Stimulated activated CD4-positive, alpha-beta T cell treated with anti-CD3 and anti-CD28 coated beads, Interleukin-15, amount 100 ng/mL, for 1 hour (primary cell): Measurements from ENCODE around the gene ATRNL1.

ENCODE experiments used
- DNase-seq, 2 donors: peaks; one replicate each; pipeline ENCODE4 v3.0.0-alpha.2; 2020; ENCODE audit warnings: low read depth in 1 of 2, low spot score in 1 of 2

ATRNL1 gene

GRCh38 chr10:115974816-115975430 is 881.8 kb downstream of the ATRNL1 start:
- no peak for DNase-seq

GRCh38 chr10:115975506-115975905 is 882.3 kb downstream of the ATRNL1 start:
- DNase-seq: no peak

- DNase-seq: no peak
These were observed 883.2 kb downstream of the ATRNL1 start for GRCh38 chr10:115976342-115976741.

- no peak for DNase-seq
These were observed 884.7 kb downstream of the ATRNL1 start for GRCh38 chr10:115977855-115978254.

GRCh38 chr10:115979576-115979975 is 886.4 kb downstream of the ATRNL1 start:
- DNase-seq: no peak

- DNase-seq: no peak
These were observed 887.3 kb downstream of the ATRNL1 start for GRCh38 chr10:115980470-115980869.

GRCh38 chr10:115981081-115981480 is 887.9 kb downstream of the ATRNL1 start:
- DNase-seq: no peak

- no peak for DNase-seq
These were observed 888.9 kb downstream of the ATRNL1 start for GRCh38 chr10:115982076-115982475.

- DNase-seq: no peak
These were observed 889.4 kb downstream of the ATRNL1 start for GRCh38 chr10:115982526-115982925.

GRCh38 chr10:115985786-115986185 is 892.6 kb downstream of the ATRNL1 start:
- DNase-seq: no peak

- no peak for DNase-seq
These were observed 895.2 kb downstream of the ATRNL1 start for GRCh38 chr10:115988380-115988779.

GRCh38 chr10:115989621-115990020 is 896.5 kb downstream of the ATRNL1 start:
- DNase-seq: no peak

GRCh38 chr10:115992236-115992986 is 899.2 kb downstream of the ATRNL1 start:
- no peak for DNase-seq

GRCh38 chr10:115996031-115996430 is 902.9 kb downstream of the ATRNL1 start:
- DNase-seq: no peak

- no peak for DNase-seq
These were observed 905.1 kb downstream of the ATRNL1 start for GRCh38 chr10:115998301-115998700.
